SK-N-MC (cell line): Measurements from ENCODE around the gene UTP11.

ENCODE experiments used
- DNase-seq: peaks from one replicate; pipeline ENCODE4 v3.0.0-alpha.2; 2011; ENCODE audit warnings: low read depth, low spot score
- H3K27ac ChIP-seq: fragments of 200-600 bp; sonication (generic); 2 replicates; pipeline ENCODE4 v1.5.1; 2016; ENCODE audit warnings: mixed run types
- H3K36me3 ChIP-seq: fragments of 200-600 bp; sonication (generic); 2 replicates; pipeline ENCODE4 v1.6.1; 2017; ENCODE audit warnings: antibody characterized with exemption, low read length, mixed read lengths; ENCODE audit not compliant: insufficient read depth
- H3K4me3 ChIP-seq: fragments of 200-600 bp; sonication (generic); 2 replicates; pipeline ENCODE4 v1.5.1; 2016
- H3K9ac ChIP-seq: fragments of 200-600 bp; sonication (generic); 2 replicates; pipeline ENCODE4 v1.8.0; 2017; ENCODE audit warnings: mixed run types, mixed read lengths; ENCODE audit not compliant: insufficient read length
- H3K9me3 ChIP-seq: fragments of 200-600 bp; sonication (generic); 2 replicates; pipeline ENCODE4 v1.6.1; 2017; ENCODE audit warnings: low read depth, mild to moderate bottlenecking, antibody characterized with exemption, low read length, moderate library complexity, mixed read lengths
- EZH2 ChIP-seq: fragments of 200-600 bp; sonication (generic); IDR thresholded peaks from one replicate; pipeline ENCODE4 v1.6.1; 2017; ENCODE audit warnings: antibody characterized with exemption
- FOXP2 ChIP-seq: optimal IDR thresholded peaks from 2 replicates; pipeline ENCODE3; 2011; ENCODE audit warnings: mild to moderate bottlenecking, moderate library complexity; ENCODE audit not compliant: insufficient read depth; ENCODE audit errors: extremely low read length, control extremely low read depth
- POLR2AphosphoS5 ChIP-seq: IDR thresholded peaks from 2 replicates; pipeline ENCODE4 v1.6.1; 2012; ENCODE audit warnings: mild to moderate bottlenecking, low read depth, low read length, borderline replicate concordance

Gene UTP11

GRCh38 chr1:38071312-38072256 lies 59.0 kb downstream of the UTP11 start:
- Histone ChIP-seq H3K27ac (no peak overlapping the region), H3K9me3 (no peaks in the 10 kb centered on the region), H3K9ac (no peak overlapping the region), H3K4me3 (no peak overlapping the region; the same call in 1 of the 2 replicates), H3K36me3 (no peaks in the 10 kb centered on the region)
- TF ChIP-seq FOXP2 = no peak
- no peak for TF ChIP-seq EZH2
- no peak for TF ChIP-seq POLR2AphosphoS5
- DNase-seq = no peak

DNA sequence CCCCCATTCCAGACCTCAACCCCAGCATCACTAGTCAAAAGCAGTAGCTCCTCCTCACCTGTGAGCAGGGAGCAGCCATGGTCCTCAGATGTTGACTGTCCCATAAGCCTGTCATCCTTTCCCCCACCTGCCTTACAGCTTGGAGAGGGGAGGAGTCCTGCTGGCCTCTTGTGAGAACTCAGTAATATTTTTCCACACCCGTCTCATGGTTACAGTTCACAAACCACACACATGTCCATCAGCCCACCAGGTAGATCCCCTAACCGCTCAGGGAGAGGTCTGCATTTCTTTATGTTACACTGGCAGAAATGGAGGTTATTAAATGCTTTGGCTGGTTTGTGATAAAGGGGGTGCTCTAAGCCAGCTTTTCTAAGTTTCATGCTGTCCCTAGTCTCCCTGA lies 60.3 kb downstream of the UTP11 start:
- Histone ChIP-seq H3K9ac (no peak overlapping the region), H3K36me3 (no peaks in the 10 kb centered on the region), H3K9me3 (no peaks in the 10 kb centered on the region), H3K4me3 (no peak overlapping the region), H3K27ac (no peak overlapping the region)
- TF ChIP-seq POLR2AphosphoS5 (no peak), FOXP2 (no peak), EZH2 (no peak)
- DNase-seq = no peak

DNA sequence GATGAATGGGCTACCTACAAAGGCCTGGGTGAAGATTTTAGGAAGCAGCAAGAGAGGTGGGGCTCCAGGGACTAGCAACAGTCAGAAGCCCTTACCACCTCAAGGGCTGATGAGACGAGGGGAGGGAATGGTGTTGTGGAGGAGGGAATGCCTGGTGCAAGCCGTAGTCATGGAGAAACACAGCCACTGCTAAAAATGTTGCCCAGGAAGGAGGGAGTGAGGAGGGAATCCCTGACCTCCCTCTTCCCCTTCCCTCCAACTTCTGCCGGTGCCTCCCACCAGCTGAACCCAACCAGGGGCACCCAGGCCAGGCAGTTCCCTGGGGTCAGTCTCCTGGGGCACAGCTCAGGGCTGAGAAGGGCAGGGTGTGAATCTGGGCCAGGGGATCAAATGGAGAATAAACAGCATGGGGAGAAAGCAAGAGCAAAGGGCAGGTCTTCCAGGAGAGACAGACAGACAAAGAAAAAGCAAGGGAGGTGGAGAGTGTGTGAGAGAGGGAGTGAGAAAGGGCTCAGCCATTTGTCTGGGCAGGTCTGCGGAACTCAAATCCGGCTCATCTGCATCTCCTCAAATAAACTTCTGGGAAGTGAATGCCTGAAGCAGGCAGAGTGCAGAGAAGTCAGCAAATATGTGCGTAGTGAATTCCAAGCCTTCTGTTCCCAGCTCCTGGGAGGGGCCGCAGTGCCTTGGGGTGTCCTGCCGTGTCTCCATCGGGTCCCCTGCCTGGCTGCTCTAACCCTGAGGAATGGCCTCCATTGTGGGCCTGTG lies 61.2 kb downstream of the UTP11 start:
- H3K9me3 ChIP-seq = no peaks in the 10 kb centered on the region
- H3K9ac ChIP-seq = no peak overlapping the region
- no peak overlapping the region for H3K27ac ChIP-seq
- no peak for DNase-seq
- H3K4me3 ChIP-seq = no peak overlapping the region
- H3K36me3 ChIP-seq = no peaks in the 10 kb centered on the region
- TF ChIP-seq FOXP2 (no peak), POLR2AphosphoS5 (no peak), EZH2 (no peak)

GRCh38 chr1:38074302-38074677 lies 61.8 kb downstream of the UTP11 start:
- no peak overlapping the region for H3K9ac ChIP-seq
- H3K9me3 ChIP-seq = no peaks in the 10 kb centered on the region

More at GRCh38 chr1:38074302-38074677, 61.8 kb downstream of the UTP11 start:
- no peak for DNase-seq
- Histone ChIP-seq H3K36me3 (no peaks in the 10 kb centered on the region), H3K4me3 (no peak overlapping the region), H3K27ac (no peak overlapping the region)
- no peak for TF ChIP-seq POLR2AphosphoS5
- TF ChIP-seq FOXP2 = no peak
- no peak for TF ChIP-seq EZH2
